Fibroblast of the aortic adventitia (primary cell): ENCODE results near the gene MGAT4B. TPM values are rescaled to one million over a fixed set of nuclear protein-coding genes. Genes with fewer than 3 reads are reported as not detected.

Experiments used
- DNase-seq: peaks from one replicate; pipeline ENCODE4 v3.0.0-alpha.2; 2010; ENCODE audit warnings: low read depth
- H3K4me3 ChIP-seq: 2 replicates; pipeline ENCODE4 v1.5.1; 2011; ENCODE audit warnings: low read depth, mild to moderate bottlenecking, control low read depth, low read length, moderate library complexity
- CTCF ChIP-seq: IDR thresholded peaks from 2 replicates; pipeline ENCODE4 v1.5.1; 2011; ENCODE audit warnings: mild to moderate bottlenecking, low read length, control low read depth, inconsistent platforms; ENCODE audit not compliant: insufficient read depth
- total RNA-seq: library from RNA; depleted of rRNA; stranded (reverse); fragments of >200 nt; gene quantifications from 2 replicates; pipeline ENCODE4 v1.2.3, GENCODE V29; 2012; ENCODE audit warnings: low replicate concordance

MGAT4B gene
- total RNA-seq, 1 donor: 141 TPM

- no peak for TF ChIP-seq CTCF
- H3K4me3 ChIP-seq: peak overlapping the region; percentile 82
- no peak for DNase-seq
These were observed 977 bp downstream of the MGAT4B start for GRCh38 chr5:179805529-179806249.

GRCh38 chr5:179805070-179805528, 1.6 kb downstream of the MGAT4B start:
- no peak for DNase-seq
- peak overlapping the region; percentile 82 for H3K4me3 ChIP-seq
- TF ChIP-seq CTCF: no peak

GRCh38 chr5:179804555-179804947, 2.1 kb downstream of the MGAT4B start:
- H3K4me3 ChIP-seq: peak overlapping the region; percentile 82
- TF ChIP-seq CTCF: no peak
- DNase-seq: no peak

GRCh38 chr5:179803651-179804554, 2.8 kb downstream of the MGAT4B start:
- no peak for DNase-seq
- H3K4me3 ChIP-seq: peak overlapping the region; percentile 82
- no peak for TF ChIP-seq CTCF

- no peak overlapping the region for H3K4me3 ChIP-seq
- TF ChIP-seq CTCF: no peak
- no peak for DNase-seq
These were observed 3.6 kb downstream of the MGAT4B start for GRCh38 chr5:179802950-179803562.

GRCh38 chr5:179802207-179802883, 4.3 kb downstream of the MGAT4B start:
- TF ChIP-seq CTCF: no peak
- no peak for DNase-seq

More at GRCh38 chr5:179802207-179802883, 4.3 kb downstream of the MGAT4B start:
- H3K4me3 ChIP-seq: no peak overlapping the region
